Astrocyte (in vitro differentiated cells and primary cell): ENCODE results near the gene SLC16A12. TPM values are rescaled to one million over a fixed set of nuclear protein-coding genes. Genes with fewer than 3 reads are reported as not detected.

Experiments used
- DNase-seq: peaks from one replicate; pipeline ENCODE4 v3.0.0-alpha.2; 2010; ENCODE audit warnings: low read depth
- FAIRE-seq: peaks from 2 replicates; lab custom pipeline; 2011; peaks lifted over from hg19 to GRCh38; lab: Jason Lieb, UNC
- H2AFZ ChIP-seq: 2 replicates; pipeline ENCODE4 v1.6.0; 2012; ENCODE audit warnings: low read depth, low read length, inconsistent platforms
- H3K27ac ChIP-seq: 2 replicates; pipeline ENCODE4 v1.5.1; 2011; ENCODE audit warnings: low read depth, low read length, inconsistent platforms
- H3K27me3 ChIP-seq: 2 replicates; pipeline ENCODE4 v1.6.0; 2011; ENCODE audit warnings: low read length, inconsistent platforms; ENCODE audit not compliant: insufficient read depth
- H3K36me3 ChIP-seq: 2 replicates; pipeline ENCODE4 v1.5.1; 2011; ENCODE audit warnings: low read length, inconsistent platforms; ENCODE audit not compliant: insufficient read depth
- H3K4me1 ChIP-seq: 2 replicates; pipeline ENCODE4 v1.5.1; 2011; ENCODE audit warnings: low read length, inconsistent platforms; ENCODE audit not compliant: insufficient read depth
- H3K4me2 ChIP-seq: 2 replicates; pipeline ENCODE4 v1.6.0; 2012; ENCODE audit warnings: low read length, inconsistent platforms
- H3K4me3 ChIP-seq: 2 replicates; pipeline ENCODE4 v1.5.1; 2011; ENCODE audit warnings: low read depth, mild to moderate bottlenecking, low read length, inconsistent platforms; ENCODE audit not compliant: insufficient read depth
- H3K79me2 ChIP-seq: 2 replicates; pipeline ENCODE4 v1.6.0; 2012; ENCODE audit warnings: mild to moderate bottlenecking, low read length, inconsistent platforms; ENCODE audit not compliant: insufficient read depth
- H3K9ac ChIP-seq: 2 replicates; pipeline ENCODE4 v1.6.0; 2012; ENCODE audit warnings: mild to moderate bottlenecking, low read length, inconsistent platforms
- H3K9me3 ChIP-seq: 2 replicates; pipeline ENCODE4 v1.5.1; 2012; ENCODE audit warnings: low read depth, mild to moderate bottlenecking, low read length, inconsistent platforms; ENCODE audit not compliant: insufficient read depth
- H4K20me1 ChIP-seq: 2 replicates; pipeline ENCODE4 v1.6.0; 2012; ENCODE audit warnings: low read length, inconsistent platforms; ENCODE audit not compliant: insufficient read depth
- H3K27ac Mint-ChIP-seq: one replicate; pipeline ENCODE4 v1.8.0; 2021; ENCODE audit warnings: mild to moderate bottlenecking, mixed read lengths; ENCODE audit not compliant: unreplicated experiment
- H3K27me3 Mint-ChIP-seq: one replicate; pipeline ENCODE4 v1.8.0; 2021; ENCODE audit warnings: low read depth, mixed read lengths; ENCODE audit not compliant: unreplicated experiment
- H3K36me3 Mint-ChIP-seq: one replicate; pipeline ENCODE4 v1.8.0; 2021; ENCODE audit warnings: low read depth, mixed read lengths; ENCODE audit not compliant: unreplicated experiment
- H3K4me1 Mint-ChIP-seq: one replicate; pipeline ENCODE4 v1.8.0; 2021; ENCODE audit warnings: low read depth, mixed read lengths; ENCODE audit not compliant: unreplicated experiment
- H3K4me3 Mint-ChIP-seq: one replicate; pipeline ENCODE4 v1.8.0; 2021; ENCODE audit warnings: mild to moderate bottlenecking, moderate library complexity, mixed read lengths; ENCODE audit not compliant: unreplicated experiment
- H3K9me3 Mint-ChIP-seq: one replicate; pipeline ENCODE4 v1.8.0; 2021; ENCODE audit warnings: mild to moderate bottlenecking, mixed read lengths; ENCODE audit not compliant: unreplicated experiment
- EZH2 ChIP-seq: IDR thresholded peaks from 2 replicates; pipeline ENCODE4 v1.6.1; 2012; ENCODE audit warnings: mild to moderate bottlenecking, low read length, inconsistent platforms; ENCODE audit not compliant: insufficient read depth
- total RNA-seq: library from RNA; stranded (reverse); gene quantifications from 2 replicates; pipeline ENCODE4 v1.2.1, GENCODE V29; 2021
- TF ChIP-seq, protein P1 (sequence below): IDR thresholded peaks from 2 replicates; pipeline ENCODE4 v1.5.1; 2011; ENCODE audit warnings: low read depth, mild to moderate bottlenecking, inconsistent platforms, low read length, moderate library complexity; ENCODE audit not compliant: insufficient read depth

SLC16A12 gene
- total RNA-seq, 1 donor from 2014 or later = 0.59 TPM

DNA sequence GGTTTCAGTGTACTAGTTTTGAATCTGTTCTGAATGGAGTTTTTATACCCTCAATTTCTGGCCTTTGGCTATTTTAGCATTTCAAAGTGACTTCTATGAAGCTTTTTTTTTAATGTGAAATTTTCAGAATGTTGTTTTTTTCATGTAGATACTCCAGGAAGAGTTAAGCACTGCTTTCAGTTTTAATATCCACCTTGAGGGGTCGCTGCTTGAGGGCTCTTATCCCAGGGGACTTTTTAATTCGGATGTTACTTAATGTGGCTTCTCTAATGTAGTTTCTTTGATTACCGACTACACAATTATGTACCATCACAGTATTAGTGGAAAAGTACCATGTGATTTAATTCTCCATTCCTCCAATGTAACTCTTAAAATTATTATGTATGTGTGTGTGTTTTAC, 115.8 kb downstream of the SLC16A12 start:
- H3K4me1 ChIP-seq = peaks cover 5% of the 10 kb centered on the region
- H3K27me3 Mint-ChIP-seq = no peaks in the 10 kb centered on the region
- H3K79me2 ChIP-seq = peaks cover 11% of the 10 kb centered on the region
- H3K27ac Mint-ChIP-seq = no peak overlapping the region
- peak overlapping the region; percentile 81 for H3K4me3 Mint-ChIP-seq
- H3K4me2 ChIP-seq = no peak overlapping the region
- no peaks in the 10 kb centered on the region for H4K20me1 ChIP-seq
- peaks cover 7% of the 10 kb centered on the region for H3K9me3 Mint-ChIP-seq
- no peak for FAIRE-seq
- DNase-seq = no peak
- TF ChIP-seq, protein P1, sequence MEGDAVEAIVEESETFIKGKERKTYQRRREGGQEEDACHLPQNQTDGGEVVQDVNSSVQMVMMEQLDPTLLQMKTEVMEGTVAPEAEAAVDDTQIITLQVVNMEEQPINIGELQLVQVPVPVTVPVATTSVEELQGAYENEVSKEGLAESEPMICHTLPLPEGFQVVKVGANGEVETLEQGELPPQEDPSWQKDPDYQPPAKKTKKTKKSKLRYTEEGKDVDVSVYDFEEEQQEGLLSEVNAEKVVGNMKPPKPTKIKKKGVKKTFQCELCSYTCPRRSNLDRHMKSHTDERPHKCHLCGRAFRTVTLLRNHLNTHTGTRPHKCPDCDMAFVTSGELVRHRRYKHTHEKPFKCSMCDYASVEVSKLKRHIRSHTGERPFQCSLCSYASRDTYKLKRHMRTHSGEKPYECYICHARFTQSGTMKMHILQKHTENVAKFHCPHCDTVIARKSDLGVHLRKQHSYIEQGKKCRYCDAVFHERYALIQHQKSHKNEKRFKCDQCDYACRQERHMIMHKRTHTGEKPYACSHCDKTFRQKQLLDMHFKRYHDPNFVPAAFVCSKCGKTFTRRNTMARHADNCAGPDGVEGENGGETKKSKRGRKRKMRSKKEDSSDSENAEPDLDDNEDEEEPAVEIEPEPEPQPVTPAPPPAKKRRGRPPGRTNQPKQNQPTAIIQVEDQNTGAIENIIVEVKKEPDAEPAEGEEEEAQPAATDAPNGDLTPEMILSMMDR = peak; percentile 52
- no peak for TF ChIP-seq EZH2
- H3K27me3 ChIP-seq = no peaks in the 10 kb centered on the region
- no peaks in the 10 kb centered on the region for H3K36me3 ChIP-seq
- H3K27ac ChIP-seq = no peak overlapping the region
- H3K9ac ChIP-seq = no peak overlapping the region
- no peak overlapping the region for H2AFZ ChIP-seq
- no peaks in the 10 kb centered on the region for H3K9me3 ChIP-seq
- no peak overlapping the region for H3K4me3 ChIP-seq
- peaks cover 25% of the 10 kb centered on the region for H3K36me3 Mint-ChIP-seq
- peaks cover 10% of the 10 kb centered on the region for H3K4me1 Mint-ChIP-seq

DNA sequence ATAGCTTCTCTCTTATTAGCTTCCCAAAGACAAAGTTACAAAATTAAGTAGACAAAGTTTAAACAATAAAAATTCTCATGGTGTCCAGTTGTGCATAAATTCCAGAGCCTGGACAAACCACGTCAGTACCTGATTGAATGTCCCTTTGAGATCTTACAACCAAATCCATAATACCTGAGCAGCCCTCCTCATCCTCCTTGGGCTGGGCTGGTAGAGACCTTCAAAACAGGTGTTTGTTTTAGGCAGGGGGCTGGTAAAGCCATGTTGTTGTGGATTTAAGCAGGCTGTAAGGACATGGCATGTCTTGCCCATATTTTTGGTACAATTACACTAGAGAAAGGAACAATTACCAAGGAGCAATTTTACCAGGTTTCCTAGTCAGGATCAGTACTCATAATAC, 118.9 kb downstream of the SLC16A12 start:
- Histone ChIP-seq H2AFZ (no peak overlapping the region), H3K27ac (no peak overlapping the region), H3K36me3 (no peaks in the 10 kb centered on the region), H3K27me3 (no peaks in the 10 kb centered on the region), H3K4me2 (no peak overlapping the region), H3K4me3 (no peak overlapping the region), H3K9ac (no peak overlapping the region), H3K9me3 (no peaks in the 10 kb centered on the region), H3K79me2 (peaks cover 13% of the 10 kb centered on the region), H3K4me1 (peaks cover 10% of the 10 kb centered on the region), H4K20me1 (no peaks in the 10 kb centered on the region)
- peaks cover 5% of the 10 kb centered on the region for H3K4me1 Mint-ChIP-seq
- peak overlapping the region; percentile 97 for H3K4me3 Mint-ChIP-seq
- no peak overlapping the region for H3K27ac Mint-ChIP-seq
- peaks cover 12% of the 10 kb centered on the region for H3K9me3 Mint-ChIP-seq
- no peak for FAIRE-seq
- no peak for TF ChIP-seq EZH2
- TF ChIP-seq, protein P1 = no peak
- peaks cover 34% of the 10 kb centered on the region for H3K36me3 Mint-ChIP-seq
- DNase-seq = no peak
- no peaks in the 10 kb centered on the region for H3K27me3 Mint-ChIP-seq

DNA sequence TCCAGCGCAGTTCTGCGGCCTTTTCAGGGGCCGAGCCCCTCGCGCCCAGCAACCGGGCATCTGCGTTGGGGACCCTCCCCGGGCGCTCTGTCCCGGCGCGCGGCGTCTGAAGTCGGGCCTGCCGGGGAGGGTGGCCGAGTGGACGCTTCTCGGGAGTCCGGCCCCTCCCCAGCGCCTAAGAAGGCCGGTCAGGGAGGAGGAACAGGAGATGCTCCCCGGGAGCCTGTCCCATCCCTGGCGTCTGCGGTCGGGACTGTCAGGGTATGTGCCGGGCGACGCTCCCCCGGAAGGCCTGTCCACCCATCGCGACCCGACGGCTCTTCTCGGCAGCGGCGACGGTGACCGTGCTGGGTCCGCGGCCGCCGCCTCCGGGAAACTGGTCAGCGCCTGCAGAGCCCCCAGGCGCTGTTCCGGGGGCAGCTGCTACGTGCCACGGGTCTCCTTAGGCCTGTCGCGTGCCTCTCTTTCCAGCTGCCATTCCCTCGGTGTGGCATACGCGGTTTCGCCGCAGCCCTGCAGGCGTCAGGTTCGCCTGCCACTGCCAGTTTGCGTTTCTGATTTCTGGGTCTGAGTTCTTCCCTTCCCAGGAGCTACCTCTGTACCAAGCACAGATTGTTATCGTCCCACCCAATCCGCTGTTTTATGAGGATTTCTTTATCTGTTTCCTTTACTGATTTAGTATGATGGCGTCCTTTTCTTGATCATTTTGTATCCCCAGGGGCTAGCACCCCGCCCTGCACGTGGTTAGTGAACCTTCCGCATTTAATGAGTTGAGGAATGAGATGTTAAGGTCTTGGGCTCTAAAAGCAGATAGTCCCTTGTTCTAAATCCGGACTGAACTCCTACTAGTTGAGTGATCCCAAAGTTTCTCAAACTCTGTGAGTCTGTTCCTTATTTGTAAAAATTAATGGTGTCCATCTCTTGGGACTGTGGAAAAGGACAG, 120.2 kb downstream of the SLC16A12 start:
- peak overlapping the region; percentile 97 for H3K4me3 Mint-ChIP-seq
- peaks cover 12% of the 10 kb centered on the region for H3K9me3 Mint-ChIP-seq
- peak overlapping the region; percentile 88 for H2AFZ ChIP-seq
- no peaks in the 10 kb centered on the region for H3K27me3 ChIP-seq
- H3K9me3 ChIP-seq = no peaks in the 10 kb centered on the region
- H3K27me3 Mint-ChIP-seq = no peaks in the 10 kb centered on the region
- H3K36me3 Mint-ChIP-seq = peaks cover 29% of the 10 kb centered on the region
- no peak for FAIRE-seq
- peak overlapping the region; percentile 85 for H3K4me2 ChIP-seq
- DNase-seq = peak; percentile 21
- no peaks in the 10 kb centered on the region for H3K36me3 ChIP-seq
- H4K20me1 ChIP-seq = no peaks in the 10 kb centered on the region
- peaks cover 5% of the 10 kb centered on the region for H3K4me1 Mint-ChIP-seq
- H3K27ac Mint-ChIP-seq = peak overlapping the region; percentile 98
- peak overlapping the region; percentile 85 for H3K27ac ChIP-seq
- peaks cover 10% of the 10 kb centered on the region for H3K4me1 ChIP-seq
- TF ChIP-seq EZH2 = no peak
- TF ChIP-seq, protein P1 = no peak
- peak overlapping the region; percentile 95 for H3K9ac ChIP-seq
- H3K79me2 ChIP-seq = peaks cover 13% of the 10 kb centered on the region
- H3K4me3 ChIP-seq = peak overlapping the region; percentile 98
